SU-DHL-6 (cell line): Measurements from ENCODE around the gene TTBK2.

ENCODE experiments used
- EZH2phosphoT487 ChIP-seq: fragments of 200-600 bp; sonication (generic), shearing (Covaris generic); conservative IDR thresholded peaks from 2 replicates; pipeline ENCODE4 v1.6.1; 2018; ENCODE audit warnings: mild to moderate bottlenecking, antibody characterized with exemption, low read length, moderate library complexity, mixed read lengths
- TF ChIP-seq, protein P1 (sequence below): fragments of 200-600 bp; sonication (generic); IDR thresholded peaks from one replicate; pipeline ENCODE4 v1.5.1; 2017; ENCODE audit warnings: antibody characterized with exemption, mild to moderate bottlenecking, low read length, moderate library complexity; ENCODE audit not compliant: insufficient read depth, poor library complexity, severe bottlenecking

DNA sequence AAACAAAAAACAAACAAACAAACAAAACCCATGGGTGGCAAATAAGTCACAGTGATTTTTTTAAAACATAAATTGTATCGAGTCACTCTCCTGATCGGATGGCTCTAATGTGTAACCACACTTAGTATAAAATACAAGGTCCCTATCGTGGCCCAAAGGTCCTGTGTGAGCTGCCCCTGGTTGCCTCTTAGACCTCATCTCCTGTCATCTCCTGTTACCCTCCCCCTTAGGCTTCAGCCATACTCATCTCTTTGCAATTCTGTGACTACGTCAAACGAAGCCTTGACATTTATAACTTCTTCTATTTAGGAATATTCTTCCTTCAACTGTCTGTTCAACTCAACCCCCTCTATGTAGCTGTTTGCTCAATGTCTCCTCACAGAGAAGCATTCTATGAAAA is 43.9 kb upstream of the TTBK2 start:
- TF ChIP-seq, protein P1, sequence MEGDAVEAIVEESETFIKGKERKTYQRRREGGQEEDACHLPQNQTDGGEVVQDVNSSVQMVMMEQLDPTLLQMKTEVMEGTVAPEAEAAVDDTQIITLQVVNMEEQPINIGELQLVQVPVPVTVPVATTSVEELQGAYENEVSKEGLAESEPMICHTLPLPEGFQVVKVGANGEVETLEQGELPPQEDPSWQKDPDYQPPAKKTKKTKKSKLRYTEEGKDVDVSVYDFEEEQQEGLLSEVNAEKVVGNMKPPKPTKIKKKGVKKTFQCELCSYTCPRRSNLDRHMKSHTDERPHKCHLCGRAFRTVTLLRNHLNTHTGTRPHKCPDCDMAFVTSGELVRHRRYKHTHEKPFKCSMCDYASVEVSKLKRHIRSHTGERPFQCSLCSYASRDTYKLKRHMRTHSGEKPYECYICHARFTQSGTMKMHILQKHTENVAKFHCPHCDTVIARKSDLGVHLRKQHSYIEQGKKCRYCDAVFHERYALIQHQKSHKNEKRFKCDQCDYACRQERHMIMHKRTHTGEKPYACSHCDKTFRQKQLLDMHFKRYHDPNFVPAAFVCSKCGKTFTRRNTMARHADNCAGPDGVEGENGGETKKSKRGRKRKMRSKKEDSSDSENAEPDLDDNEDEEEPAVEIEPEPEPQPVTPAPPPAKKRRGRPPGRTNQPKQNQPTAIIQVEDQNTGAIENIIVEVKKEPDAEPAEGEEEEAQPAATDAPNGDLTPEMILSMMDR: no peak
- TF ChIP-seq EZH2phosphoT487: no peak
